ENCODE results near the gene DTHD1. TPM values are rescaled to one million over a fixed set of nuclear protein-coding genes. Genes with fewer than 3 reads are reported as not detected.
A peak's percentile ranks its signal among the peaks of the same experiment; 100 is the strongest.

Gene DTHD1
- total RNA-seq, 4 donors from 2014 or later, result 0.19 to 1.0 (median 0.30) TPM

- Histone ChIP-seq H3K4me1 (peaks cover 4 to 32% (median 5%) of the 10 kb centered on the region in 3 donors), H3K27ac (no peak overlapping the region), H3K36me3 (peaks cover 0 to 7% (median 0%) of the 10 kb centered on the region in 3 donors), H3K4me3 (no peak overlapping the region), H3K27me3 (no peaks in the 10 kb centered on the region), H3K9me3 (no peaks in the 10 kb centered on the region)
- DNase-seq, result no peak
- TF ChIP-seq POLR2A (IDR thresholded peaks at IDR 0.05) (no peak), CTCF (IDR thresholded peaks at IDR 0.05) (no peak)
- WGBS, 2 donors, result 69 to 76% methylated on average over 4 of the region's 4 CpGs
- intact Hi-C loops (cut with DNase I), result no loop called here
Measured at GRCh38 chr4:36237366-36238313, 43.8 kb upstream of the DTHD1 start.

- intact Hi-C loops (cut with DNase I), result no loop called here
- TF ChIP-seq CTCF (IDR thresholded peaks at IDR 0.05) (no peak), POLR2A (IDR thresholded peaks at IDR 0.05) (no peak)
- H3K27ac ChIP-seq, result peak overlapping the region in 2 of 4 donors; percentile 96 to 98
- H3K36me3 ChIP-seq, result peaks cover 0 to 7% (median 0%) of the 10 kb centered on the region in 3 donors
- H3K9me3 ChIP-seq, result no peaks in the 10 kb centered on the region
- peaks cover 0 to 13% (median 0%) of the 10 kb centered on the region in 4 donors for H3K27me3 ChIP-seq
- peak overlapping the region; percentile 81 to 97 (median 90) for H3K4me3 ChIP-seq
- H3K4me1 ChIP-seq, result peaks cover 4 to 39% (median 10%) of the 10 kb centered on the region in 3 donors
- DNase-seq, result no peak
- 14 to 15% methylated on average over 2 of the region's 2 CpGs for WGBS, 2 donors
Measured at GRCh38 chr4:36241771-36242170, 39.6 kb upstream of the DTHD1 start.

- Histone ChIP-seq H3K36me3 (no peaks in the 10 kb centered on the region), H3K4me3 (peak overlapping the region; percentile 81 to 97 (median 90)), H3K9me3 (no peaks in the 10 kb centered on the region), H3K27me3 (peaks cover 0 to 13% (median 0%) of the 10 kb centered on the region in 4 donors), H3K4me1 (peaks cover 4 to 39% (median 10%) of the 10 kb centered on the region in 3 donors), H3K27ac (peak overlapping the region in 3 of 4 donors; percentile 96 to 98 (median 98))
- DNase-seq, result no peak
- 13 to 18% methylated on average over 7 of the region's 7 CpGs for WGBS, 2 donors
- TF ChIP-seq CTCF (IDR thresholded peaks at IDR 0.05) (no peak), POLR2A (IDR thresholded peaks at IDR 0.05) (no peak)
- intact Hi-C loops (cut with DNase I), result no loop called here
Measured at GRCh38 chr4:36242629-36243354, 38.6 kb upstream of the DTHD1 start.

GRCh38 chr4:36243355-36244256, 37.8 kb upstream of the DTHD1 start:
- H3K27me3 ChIP-seq, result peaks cover 0 to 13% (median 0%) of the 10 kb centered on the region in 4 donors
- no peaks in the 10 kb centered on the region for H3K36me3 ChIP-seq
- intact Hi-C loops (cut with DNase I), result no loop called here
- WGBS, 2 donors, result 3 to 4% methylated on average over 14 to 15 of the region's 38 CpGs
- H3K27ac ChIP-seq, result peak overlapping the region; percentile 94 to 98 (median 97)
- H3K4me1 ChIP-seq, result peaks cover 4 to 39% (median 10%) of the 10 kb centered on the region in 3 donors
- DNase-seq, result peak; percentile 4
- TF ChIP-seq CTCF (IDR thresholded peaks at IDR 0.05), result no peak
- H3K4me3 ChIP-seq, result peak overlapping the region; percentile 81 to 97 (median 90)
- no peaks in the 10 kb centered on the region for H3K9me3 ChIP-seq
